Keratinocyte (primary cell): ENCODE results near the gene DAGLA.

Experiments
- EZH2 ChIP-seq: IDR thresholded peaks from one replicate; pipeline ENCODE4 v1.6.1; 2012; ENCODE audit warnings: inconsistent platforms, mild to moderate bottlenecking, low read length, moderate library complexity
- TF ChIP-seq, protein P1 (sequence below), 3 experiments: IDR thresholded peaks in 1 of 3; conservative IDR thresholded peaks in 1 of 3; optimal IDR thresholded peaks in 1 of 3; 2 replicates in 2 of 3; 3 replicates in 1 of 3; pipeline versions ENCODE3 to v1.5.1; 2011; ENCODE audit warnings: low read length in 3 of 3, mild to moderate bottlenecking in 3 of 3, moderate library complexity in 2 of 3, control low read depth in 1 of 3, inconsistent platforms in 1 of 3; ENCODE audit not compliant: insufficient read depth in 2 of 3; ENCODE audit errors: extremely low read depth in 1 of 3

DNA sequence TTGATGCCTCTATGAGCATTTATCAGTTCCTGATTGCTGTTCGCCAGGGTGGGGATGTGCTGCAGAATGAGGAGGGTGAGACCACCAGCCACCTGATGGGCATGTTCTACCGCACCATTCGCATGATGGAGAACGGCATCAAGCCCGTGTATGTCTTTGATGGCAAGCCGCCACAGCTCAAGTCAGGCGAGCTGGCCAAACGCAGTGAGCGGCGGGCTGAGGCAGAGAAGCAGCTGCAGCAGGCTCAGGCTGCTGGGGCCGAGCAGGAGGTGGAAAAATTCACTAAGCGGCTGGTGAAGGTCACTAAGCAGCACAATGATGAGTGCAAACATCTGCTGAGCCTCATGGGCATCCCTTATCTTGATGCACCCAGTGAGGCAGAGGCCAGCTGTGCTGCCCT, 115.3 kb downstream of the DAGLA start:
- TF ChIP-seq, protein P1, sequence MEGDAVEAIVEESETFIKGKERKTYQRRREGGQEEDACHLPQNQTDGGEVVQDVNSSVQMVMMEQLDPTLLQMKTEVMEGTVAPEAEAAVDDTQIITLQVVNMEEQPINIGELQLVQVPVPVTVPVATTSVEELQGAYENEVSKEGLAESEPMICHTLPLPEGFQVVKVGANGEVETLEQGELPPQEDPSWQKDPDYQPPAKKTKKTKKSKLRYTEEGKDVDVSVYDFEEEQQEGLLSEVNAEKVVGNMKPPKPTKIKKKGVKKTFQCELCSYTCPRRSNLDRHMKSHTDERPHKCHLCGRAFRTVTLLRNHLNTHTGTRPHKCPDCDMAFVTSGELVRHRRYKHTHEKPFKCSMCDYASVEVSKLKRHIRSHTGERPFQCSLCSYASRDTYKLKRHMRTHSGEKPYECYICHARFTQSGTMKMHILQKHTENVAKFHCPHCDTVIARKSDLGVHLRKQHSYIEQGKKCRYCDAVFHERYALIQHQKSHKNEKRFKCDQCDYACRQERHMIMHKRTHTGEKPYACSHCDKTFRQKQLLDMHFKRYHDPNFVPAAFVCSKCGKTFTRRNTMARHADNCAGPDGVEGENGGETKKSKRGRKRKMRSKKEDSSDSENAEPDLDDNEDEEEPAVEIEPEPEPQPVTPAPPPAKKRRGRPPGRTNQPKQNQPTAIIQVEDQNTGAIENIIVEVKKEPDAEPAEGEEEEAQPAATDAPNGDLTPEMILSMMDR (optimal IDR thresholded peaks at IDR 0.05 in 1 of 3, IDR thresholded peaks at IDR 0.05 in 1 of 3, conservative IDR thresholded peaks at IDR 0.05 in 1 of 3; ENCODE audit: extremely low read depth in 1 of 3, insufficient read depth in 2 of 3, low read length in 3 of 3): no peak
- TF ChIP-seq EZH2: no peak
